ENCODE data around the gene GPR161. TPM values are rescaled to one million over a fixed set of nuclear protein-coding genes. Genes with fewer than 3 reads are reported as not detected.

GPR161 gene
- total RNA-seq, 1 experiment from 2014 or later = 7.2 TPM

Other genes with a start within 250 kb of the GPR161 start
- 0.20 TPM in 1 of 2 replicates, not detected in the other for gene ADCY10, start 222.8 kb downstream of the GPR161 start, total RNA-seq (2014; rRNA removed; shearing (Covaris generic); ENCODE audit: low replicate concordance)
- 69.3 and 75.1 TPM in 2 replicates for gene DCAF6, start 200.2 kb downstream of the GPR161 start, total RNA-seq (2014; rRNA removed; shearing (Covaris generic); ENCODE audit: low replicate concordance)
- 265 and 267 TPM in 2 replicates for gene MPC2, start 199.9 kb downstream of the GPR161 start, total RNA-seq (2014; rRNA removed; shearing (Covaris generic); ENCODE audit: low replicate concordance)
- gene TIPRL, start 42.0 kb upstream of the GPR161 start, total RNA-seq (2014; rRNA removed; shearing (Covaris generic); ENCODE audit: low replicate concordance) = 22.1 and 35.7 TPM in 2 replicates
- gene SFT2D2, start 89.1 kb upstream of the GPR161 start, total RNA-seq (2014; rRNA removed; shearing (Covaris generic); ENCODE audit: low replicate concordance) = 18.1 and 21.5 TPM in 2 replicates
- gene TBX19, start 143.9 kb upstream of the GPR161 start, total RNA-seq (2014; rRNA removed; shearing (Covaris generic); ENCODE audit: low replicate concordance) = 2.9 and 5.4 TPM in 2 replicates

Data from Caki2 (cell line).